GM12801 (cell line): ENCODE measurements around the gene TPO.

ENCODE experiments used
- CTCF ChIP-seq: IDR thresholded peaks from one replicate; pipeline ENCODE4 v1.5.1; 2011; ENCODE audit warnings: control low read depth; ENCODE audit not compliant: insufficient read length; ENCODE audit errors: extremely low read depth

The TPO gene

GRCh38 chr2:1406434-1406833 is 6.8 kb upstream of the TPO start:
- no peak for TF ChIP-seq CTCF

GRCh38 chr2:1407950-1408675 is 5.2 kb upstream of the TPO start:
- TF ChIP-seq CTCF = no peak

GRCh38 chr2:1414121-1414520 is 858 bp downstream of the TPO start:
- no peak for TF ChIP-seq CTCF

- TF ChIP-seq CTCF = no peak
Measured at GRCh38 chr2:1415501-1415900, 2.2 kb downstream of the TPO start.

GRCh38 chr2:1418566-1418965 is 5.3 kb downstream of the TPO start:
- no peak for TF ChIP-seq CTCF

GRCh38 chr2:1420746-1421480 is 7.7 kb downstream of the TPO start:
- TF ChIP-seq CTCF = no peak

GRCh38 chr2:1421731-1422130 is 8.5 kb downstream of the TPO start:
- no peak for TF ChIP-seq CTCF
